ENCODE results near the gene CYTL1. TPM values are rescaled to one million over a fixed set of nuclear protein-coding genes. Genes with fewer than 3 reads are reported as not detected.

CYTL1 gene
- total RNA-seq, 4 donors from 2014 or later: 0.49 to 0.97 (median 0.71) TPM; not detected in 1

GRCh38 chr4:4985844-4986243, 33.4 kb downstream of the CYTL1 start:
- H3K4me3 ChIP-seq (ENCODE audit: low read depth, poor library complexity, severe bottlenecking): no peak overlapping the region
- WGBS, 2 donors: 56 to 64% methylated on average over 1 of the region's 1 CpG
- intact Hi-C loops (cut with DNase I; ENCODE audit: low total_unique reads): no loop called here
- no peak for DNase-seq (ENCODE audit: low spot score in 2 of 2)
- TF ChIP-seq CTCF (IDR thresholded peaks at IDR 0.05): no peak
- TF ChIP-seq POLR2A (IDR thresholded peaks at IDR 0.05): no peak

- intact Hi-C loops (cut with DNase I; ENCODE audit: low total_unique reads): no loop called here
- WGBS, 2 donors: 92 to 97% methylated on average over 2 of the region's 2 CpGs
- TF ChIP-seq CTCF (IDR thresholded peaks at IDR 0.05) (no peak), POLR2A (IDR thresholded peaks at IDR 0.05) (no peak)
- H3K4me3 ChIP-seq (ENCODE audit: low read depth, poor library complexity, severe bottlenecking): no peak overlapping the region
- no peak for DNase-seq (ENCODE audit: low spot score in 2 of 2)
Measured at GRCh38 chr4:4985036-4985435, 34.2 kb downstream of the CYTL1 start.

GRCh38 chr4:4984186-4984585, 35.1 kb downstream of the CYTL1 start:
- no peak overlapping the region for H3K4me3 ChIP-seq (ENCODE audit: low read depth, poor library complexity, severe bottlenecking)
- intact Hi-C loops (cut with DNase I; ENCODE audit: low total_unique reads): no loop called here
- no peak for DNase-seq (ENCODE audit: low spot score in 2 of 2)
- WGBS, 2 donors: 69 to 75% methylated on average over 2 of the region's 2 CpGs
- TF ChIP-seq POLR2A (IDR thresholded peaks at IDR 0.05) (no peak), CTCF (IDR thresholded peaks at IDR 0.05) (no peak)

- intact Hi-C loops (cut with DNase I; ENCODE audit: low total_unique reads): no loop called here
- no peak for TF ChIP-seq POLR2A (IDR thresholded peaks at IDR 0.05)
- TF ChIP-seq CTCF (IDR thresholded peaks at IDR 0.05): no peak
- WGBS, 2 donors: 69 to 71% methylated on average over 8 of the region's 8 CpGs
- H3K4me3 ChIP-seq (ENCODE audit: low read depth, poor library complexity, severe bottlenecking): no peak overlapping the region
- DNase-seq (ENCODE audit: low spot score in 2 of 2): no peak
Measured at GRCh38 chr4:4981827-4982226, 37.4 kb downstream of the CYTL1 start.

GRCh38 chr4:4981427-4981826, 37.8 kb downstream of the CYTL1 start:
- TF ChIP-seq CTCF (IDR thresholded peaks at IDR 0.05) (no peak), POLR2A (IDR thresholded peaks at IDR 0.05) (no peak)
- intact Hi-C loops (cut with DNase I; ENCODE audit: low total_unique reads): no loop called here
- DNase-seq (ENCODE audit: low spot score in 2 of 2): peak in 1 of 2 donors; percentile 47
- WGBS, 2 donors: 50 to 51% methylated on average over 3 of the region's 3 CpGs
- no peak overlapping the region for H3K4me3 ChIP-seq (ENCODE audit: low read depth, poor library complexity, severe bottlenecking)

GRCh38 chr4:4980621-4981230, 38.5 kb downstream of the CYTL1 start:
- no peak for DNase-seq (ENCODE audit: low spot score in 2 of 2)
- intact Hi-C loops (cut with DNase I; ENCODE audit: low total_unique reads): no loop called here
- TF ChIP-seq POLR2A (IDR thresholded peaks at IDR 0.05) (no peak), CTCF (IDR thresholded peaks at IDR 0.05) (no peak)

More at GRCh38 chr4:4980621-4981230, 38.5 kb downstream of the CYTL1 start:
- 50 to 71% methylated on average over 12 of the region's 12 CpGs for WGBS, 2 donors
- H3K4me3 ChIP-seq (ENCODE audit: low read depth, poor library complexity, severe bottlenecking): no peak overlapping the region

All from lower leg skin (tissue), 4 donors.